DOHH2 (cell line): Measurements from ENCODE around the gene HEPHL1.

ENCODE experiments used
- H3F3A ChIP-seq: fragments of 200-600 bp; sonication (generic), shearing (Covaris generic); 2 replicates; pipeline ENCODE4 v1.6.0; 2016; ENCODE audit warnings: antibody characterized with exemption, mild to moderate bottlenecking; ENCODE audit not compliant: control insufficient read depth, insufficient read depth
- H3K27ac ChIP-seq: fragments of 200-600 bp; sonication (generic); 2 replicates; pipeline ENCODE4 v1.5.1; 2014; ENCODE audit warnings: low read depth, mild to moderate bottlenecking, low read length, moderate library complexity
- H3K27me3 ChIP-seq: fragments of 200-600 bp; sonication (generic); 2 replicates; pipeline ENCODE4 v1.6.1; 2014; ENCODE audit warnings: mild to moderate bottlenecking, low read length, mixed read lengths; ENCODE audit not compliant: control insufficient read depth
- H3K36me3 ChIP-seq: fragments of 200-600 bp; sonication (generic); 2 replicates; pipeline ENCODE4 v1.6.1; 2014; ENCODE audit warnings: mild to moderate bottlenecking, low read length, moderate library complexity, mixed read lengths; ENCODE audit not compliant: control insufficient read depth
- H3K4me1 ChIP-seq: fragments of 200-600 bp; sonication (generic); 2 replicates; pipeline ENCODE4 v1.6.1; 2014; ENCODE audit warnings: mild to moderate bottlenecking, low read length, mixed read lengths; ENCODE audit not compliant: control insufficient read depth
- H3K4me2 ChIP-seq: fragments of 200-600 bp; sonication (generic); 2 replicates; pipeline ENCODE4 v1.6.0; 2014; ENCODE audit warnings: mild to moderate bottlenecking, low read length, moderate library complexity
- H3K4me3 ChIP-seq: fragments of 200-600 bp; sonication (generic); 2 replicates; pipeline ENCODE4 v1.5.1; 2014; ENCODE audit warnings: mild to moderate bottlenecking, low read length, mixed read lengths
- H3K79me2 ChIP-seq: fragments of 200-600 bp; sonication (generic); 2 replicates; pipeline ENCODE4 v1.6.1; 2014; ENCODE audit warnings: mild to moderate bottlenecking, low read length, mixed read lengths; ENCODE audit not compliant: control insufficient read depth
- H3K9me2 ChIP-seq: fragments of 200-600 bp; sonication (generic); replicated peaks from 2 replicates; pipeline ENCODE4 v1.6.1; 2014; ENCODE audit warnings: mild to moderate bottlenecking, low read length, mixed read lengths; ENCODE audit not compliant: control insufficient read depth
- H3K9me3 ChIP-seq: fragments of 200-600 bp; sonication (generic); 2 replicates; pipeline ENCODE4 v1.6.1; 2014; ENCODE audit warnings: antibody characterized with exemption, low read length, mixed read lengths; ENCODE audit not compliant: control insufficient read depth, insufficient read depth
- H4K20me1 ChIP-seq: fragments of 200-600 bp; sonication (generic); 2 replicates; pipeline ENCODE4 v1.6.0; 2014; ENCODE audit warnings: low read depth, mild to moderate bottlenecking, antibody characterized with exemption, low read length, moderate library complexity; ENCODE audit not compliant: control insufficient read depth, insufficient read depth
- CTCF ChIP-seq: fragments of 200-600 bp; sonication (generic); IDR thresholded peaks from one replicate; pipeline ENCODE4 v1.5.1; 2014; ENCODE audit warnings: antibody characterized with exemption, mild to moderate bottlenecking, low read depth, low read length; ENCODE audit not compliant: poor library complexity, severe bottlenecking
- EZH2phosphoT487 ChIP-seq: fragments of 200-600 bp; sonication (generic); IDR thresholded peaks from 2 replicates; pipeline ENCODE4 v1.6.1; 2017; ENCODE audit warnings: borderline replicate concordance, mild to moderate bottlenecking, antibody characterized with exemption, low read length, moderate library complexity, mixed read lengths

HEPHL1 gene

GRCh38 chr11:94030059-94030458 lies 8.9 kb downstream of the HEPHL1 start:
- H3K9me3 ChIP-seq = no peaks in the 10 kb centered on the region
- H3K79me2 ChIP-seq = no peaks in the 10 kb centered on the region
- H3K27ac ChIP-seq = no peak overlapping the region
- no peaks in the 10 kb centered on the region for H3K27me3 ChIP-seq
- no peaks in the 10 kb centered on the region for H4K20me1 ChIP-seq
- no peaks in the 10 kb centered on the region for H3K9me2 ChIP-seq
- H3F3A ChIP-seq = no peaks in the 10 kb centered on the region
- H3K36me3 ChIP-seq = no peaks in the 10 kb centered on the region
- no peak for TF ChIP-seq EZH2phosphoT487
- no peak for TF ChIP-seq CTCF
- no peak overlapping the region for H3K4me2 ChIP-seq
- H3K4me3 ChIP-seq = no peak overlapping the region
- no peaks in the 10 kb centered on the region for H3K4me1 ChIP-seq

DNA sequence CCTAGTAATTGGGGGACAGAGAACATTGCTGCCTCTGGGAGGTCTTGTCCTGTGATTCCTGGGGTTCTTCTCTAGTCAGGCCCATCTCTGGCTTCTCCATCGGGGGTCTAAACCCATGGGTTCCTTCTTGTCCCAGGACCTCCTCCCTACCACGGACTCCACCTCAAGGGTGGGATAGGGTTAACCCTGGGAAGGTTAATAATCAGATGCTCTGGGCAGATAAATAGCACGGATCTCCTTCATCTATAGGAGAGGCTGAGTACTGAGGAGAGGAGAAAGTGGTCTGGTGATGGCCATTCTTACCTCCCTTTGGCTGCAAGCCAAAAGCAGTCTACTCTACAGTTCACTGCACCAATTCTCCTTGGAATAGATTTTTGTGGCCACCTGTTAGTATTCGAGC lies 10.5 kb downstream of the HEPHL1 start:
- Histone ChIP-seq H3K9me2 (no peaks in the 10 kb centered on the region), H3K4me2 (no peak overlapping the region), H3K9me3 (no peaks in the 10 kb centered on the region), H3K4me3 (no peak overlapping the region), H3K27ac (no peak overlapping the region), H3K4me1 (no peaks in the 10 kb centered on the region), H4K20me1 (no peaks in the 10 kb centered on the region), H3K79me2 (no peaks in the 10 kb centered on the region), H3K36me3 (no peaks in the 10 kb centered on the region), H3F3A (no peaks in the 10 kb centered on the region), H3K27me3 (no peaks in the 10 kb centered on the region)
- TF ChIP-seq EZH2phosphoT487 (no peak), CTCF (no peak)

DNA sequence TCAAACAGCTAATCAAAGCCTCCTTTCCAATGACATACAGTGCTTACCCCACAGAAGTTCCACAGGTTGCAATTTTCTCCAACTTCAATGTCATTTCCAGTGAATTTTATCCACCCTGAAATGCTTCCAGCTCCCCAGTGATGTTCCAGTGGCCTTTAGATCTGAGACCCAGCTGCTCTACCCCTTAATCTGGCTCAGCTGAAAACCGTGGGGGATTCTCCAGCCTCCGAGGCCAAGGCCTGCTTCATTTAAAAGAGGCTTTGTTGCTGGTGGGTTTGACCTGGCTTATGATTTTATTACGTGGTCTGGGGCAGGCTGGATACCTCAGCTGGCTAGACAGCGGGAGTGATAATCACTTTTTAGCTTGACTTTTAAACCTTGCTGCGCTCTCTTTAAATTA lies 10.9 kb downstream of the HEPHL1 start:
- no peaks in the 10 kb centered on the region for H3K4me1 ChIP-seq
- H3K4me2 ChIP-seq = no peak overlapping the region
- H3K79me2 ChIP-seq = no peaks in the 10 kb centered on the region
- no peak overlapping the region for H3K4me3 ChIP-seq
- no peaks in the 10 kb centered on the region for H3K27me3 ChIP-seq
- TF ChIP-seq EZH2phosphoT487 (no peak), CTCF (no peak)
- no peaks in the 10 kb centered on the region for H3K36me3 ChIP-seq
- no peaks in the 10 kb centered on the region for H3K9me2 ChIP-seq
- H3F3A ChIP-seq = no peaks in the 10 kb centered on the region
- no peak overlapping the region for H3K27ac ChIP-seq
- no peaks in the 10 kb centered on the region for H3K9me3 ChIP-seq
- no peaks in the 10 kb centered on the region for H4K20me1 ChIP-seq

DNA sequence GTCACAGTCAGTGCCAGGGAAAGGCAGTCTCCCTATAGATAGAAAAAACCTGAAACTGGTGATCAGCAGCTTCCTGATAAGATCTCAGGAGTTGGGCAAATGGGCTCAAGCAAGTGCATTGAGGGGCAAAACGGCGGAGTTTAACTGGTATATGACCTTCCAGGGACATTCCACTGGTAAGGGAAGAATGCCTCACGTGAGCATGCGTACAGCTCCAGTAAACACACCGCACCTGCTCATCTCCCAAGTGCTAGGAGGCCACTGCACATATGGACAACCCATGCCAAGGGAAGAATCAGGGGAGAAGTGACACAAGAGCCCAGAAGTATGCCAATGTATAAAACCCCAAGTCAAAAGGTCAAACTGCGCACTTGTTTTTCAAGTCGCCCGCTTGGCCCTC lies 11.6 kb downstream of the HEPHL1 start:
- no peaks in the 10 kb centered on the region for H3K9me3 ChIP-seq
- TF ChIP-seq CTCF (no peak), EZH2phosphoT487 (no peak)
- no peaks in the 10 kb centered on the region for H3K4me1 ChIP-seq
- no peaks in the 10 kb centered on the region for H3K79me2 ChIP-seq
- no peaks in the 10 kb centered on the region for H4K20me1 ChIP-seq
- H3K27ac ChIP-seq = no peak overlapping the region
- no peaks in the 10 kb centered on the region for H3K9me2 ChIP-seq
- no peak overlapping the region for H3K4me2 ChIP-seq
- no peaks in the 10 kb centered on the region for H3K36me3 ChIP-seq
- H3K4me3 ChIP-seq = no peak overlapping the region
- no peaks in the 10 kb centered on the region for H3K27me3 ChIP-seq
- H3F3A ChIP-seq = no peaks in the 10 kb centered on the region
